Renal cortical epithelial cell (primary cell): ENCODE measurements around the gene STT3B. TPM values are rescaled to one million over a fixed set of nuclear protein-coding genes. Genes with fewer than 3 reads are reported as not detected.

Source experiments
- DNase-seq: peaks from one replicate; pipeline ENCODE4 v3.0.0-alpha.2; 2011; ENCODE audit warnings: low read depth
- total RNA-seq: library from RNA; depleted of rRNA; stranded (reverse); fragments of >200 nt; gene quantifications from 2 replicates; pipeline ENCODE4 v1.2.3, GENCODE V29; 2014

STT3B gene
- total RNA-seq, 1 donor from 2014 or later, result 176 TPM

DNA sequence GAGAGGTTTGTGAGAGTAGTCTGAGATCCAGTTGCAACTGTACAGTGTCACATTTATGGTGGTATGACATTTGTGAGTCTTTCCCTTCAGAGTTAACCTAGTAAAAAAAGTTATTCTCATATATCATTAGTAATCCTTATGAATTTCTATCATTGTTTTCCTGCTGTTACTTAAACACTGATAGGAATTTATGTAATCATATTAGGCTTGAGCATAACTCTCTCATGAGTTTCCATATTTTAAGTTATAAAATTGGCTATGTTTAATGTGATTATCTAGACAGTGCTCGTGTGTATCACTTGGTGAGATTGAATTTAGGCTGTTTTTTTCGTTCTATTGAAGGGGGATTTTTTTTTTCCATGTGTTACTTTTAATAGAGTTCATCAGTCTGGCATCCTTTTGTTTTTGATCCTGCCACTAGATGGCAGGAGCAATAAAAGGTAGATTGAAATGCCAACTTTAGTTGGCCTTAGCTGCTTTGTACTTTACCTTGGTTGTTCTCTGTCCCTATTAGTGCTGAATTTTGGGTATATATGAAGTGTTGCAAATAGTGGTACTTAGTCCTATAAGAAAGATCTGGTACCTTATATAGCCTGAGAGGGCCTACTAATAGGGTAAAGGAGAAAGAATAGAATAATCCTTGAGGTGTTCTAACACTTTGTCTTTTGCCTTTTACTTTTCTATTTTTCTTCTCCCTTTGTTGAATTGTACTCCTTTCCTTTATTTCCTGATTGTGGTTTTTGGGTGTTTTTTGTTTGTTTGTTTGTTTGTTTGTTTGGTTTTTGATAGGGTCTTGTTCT is 17.9 kb downstream of the STT3B start:
- DNase-seq, result peak; percentile 42

DNA sequence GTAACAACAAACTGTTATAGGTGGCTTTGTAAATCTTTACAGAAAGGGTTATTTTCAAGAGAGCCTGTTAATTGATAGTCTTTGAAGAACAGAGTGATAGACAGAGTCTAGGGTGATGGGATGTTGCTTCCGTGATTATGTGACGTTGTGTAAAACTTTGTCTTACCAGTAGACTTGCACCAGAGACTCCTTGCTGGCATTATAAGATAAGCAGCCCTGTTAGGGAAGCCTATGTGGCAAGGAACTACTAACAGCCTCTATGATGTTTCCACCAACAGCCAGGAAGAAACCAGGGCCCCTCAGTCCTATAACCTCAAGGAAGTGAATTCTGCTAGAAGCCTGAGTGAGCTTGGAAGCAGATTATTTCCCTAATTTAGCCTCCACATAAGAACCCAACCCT is 18.9 kb downstream of the STT3B start:
- no peak for DNase-seq

DNA sequence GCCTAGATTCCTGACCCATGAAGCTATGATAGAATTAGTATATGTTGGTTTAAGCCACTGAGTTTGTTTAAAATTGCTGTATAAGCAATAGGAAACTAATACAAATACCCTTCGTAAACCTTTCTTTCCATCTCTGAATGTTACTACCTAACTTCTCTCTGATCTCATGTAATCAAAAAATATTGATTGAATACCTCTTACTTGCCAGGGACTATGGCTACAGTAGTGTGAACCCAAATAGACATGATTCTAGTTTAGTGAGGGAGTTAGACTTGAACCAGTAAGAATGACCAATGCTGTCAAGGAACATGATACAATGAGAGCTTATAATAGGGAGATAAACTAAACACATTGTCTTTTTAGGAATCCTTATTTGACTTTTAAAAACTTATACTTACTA is 19.4 kb downstream of the STT3B start:
- DNase-seq, result no peak

GRCh38 chr3:31553258-31553657 is 20.5 kb downstream of the STT3B start:
- no peak for DNase-seq

GRCh38 chr3:31555204-31555603 is 22.5 kb downstream of the STT3B start:
- DNase-seq, result no peak

DNA sequence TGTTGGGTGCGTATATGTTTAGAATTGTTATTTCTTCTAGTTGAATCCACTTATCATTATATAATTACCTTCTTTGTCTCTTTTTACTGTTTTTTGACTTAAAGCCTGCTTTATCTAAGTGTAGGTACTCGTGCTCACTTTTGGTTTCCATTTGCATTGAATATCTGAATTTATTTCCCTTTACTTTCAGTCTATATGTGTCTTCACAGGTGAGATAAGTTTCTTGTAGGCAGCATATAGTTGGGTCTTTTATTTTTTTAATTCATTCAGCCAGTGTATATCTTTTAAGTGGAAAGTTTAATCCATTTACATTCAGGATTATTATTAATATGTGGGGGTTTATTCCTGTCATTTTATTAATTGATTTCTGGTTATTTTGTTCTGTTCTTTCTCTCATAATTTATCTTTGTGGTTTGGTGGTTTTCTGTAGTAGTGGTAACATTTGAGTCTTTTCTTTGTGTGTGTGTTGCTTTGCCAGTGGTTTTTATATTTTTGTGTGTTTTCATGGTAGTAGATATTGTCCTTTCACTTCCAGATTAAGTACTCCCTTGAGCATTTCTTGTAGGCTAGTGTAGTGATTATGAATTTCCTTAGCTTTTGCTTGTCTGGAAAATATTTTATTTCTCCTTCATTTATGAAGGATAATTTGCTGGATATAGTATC is 27.3 kb downstream of the STT3B start:
- no peak for DNase-seq

- no peak for DNase-seq
These were observed 29.2 kb downstream of the STT3B start for GRCh38 chr3:31561891-31562290.

- no peak for DNase-seq
These were observed 29.8 kb downstream of the STT3B start for GRCh38 chr3:31562525-31562924.

- DNase-seq, result no peak
These were observed 32.6 kb downstream of the STT3B start for GRCh38 chr3:31565288-31565687.

DNA sequence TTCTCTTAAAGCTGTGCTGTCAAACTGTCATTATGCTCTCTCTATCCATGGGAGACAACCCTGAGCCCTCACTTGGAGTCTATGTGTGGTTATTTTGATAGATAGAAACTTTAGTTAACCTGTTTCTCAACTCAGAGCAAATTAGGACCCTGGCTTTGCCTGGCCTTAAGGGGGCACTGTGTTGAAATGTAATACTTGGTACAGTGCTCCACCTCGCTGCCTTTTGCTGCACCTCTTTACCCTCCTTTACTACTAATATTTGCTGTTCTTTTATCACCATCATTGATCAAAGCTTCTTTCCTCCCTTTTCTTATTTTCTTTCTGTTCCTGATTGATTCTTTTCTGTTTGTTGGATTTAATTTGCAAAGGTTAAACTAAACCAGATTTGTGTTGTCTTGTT is 34.3 kb downstream of the STT3B start:
- no peak for DNase-seq

DNA sequence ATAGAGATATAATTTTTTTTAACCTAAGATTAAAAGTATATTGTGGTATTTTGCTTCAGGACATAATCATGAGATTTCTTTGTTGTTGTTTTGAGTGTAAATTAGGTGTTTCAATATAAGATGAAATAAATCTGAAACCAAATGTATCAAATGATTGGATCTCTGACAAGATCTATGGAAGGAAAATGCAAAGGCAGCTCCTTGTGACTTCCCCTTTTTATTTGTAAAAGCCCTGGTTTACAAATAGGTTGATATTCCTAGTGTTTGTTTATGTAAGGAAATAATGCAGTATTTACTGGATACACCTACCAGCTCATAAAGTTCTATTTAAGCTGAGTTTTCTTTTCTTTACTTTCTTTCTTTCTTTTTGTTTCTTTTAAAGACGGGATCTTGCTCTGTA is 35.9 kb downstream of the STT3B start:
- DNase-seq, result no peak

DNA sequence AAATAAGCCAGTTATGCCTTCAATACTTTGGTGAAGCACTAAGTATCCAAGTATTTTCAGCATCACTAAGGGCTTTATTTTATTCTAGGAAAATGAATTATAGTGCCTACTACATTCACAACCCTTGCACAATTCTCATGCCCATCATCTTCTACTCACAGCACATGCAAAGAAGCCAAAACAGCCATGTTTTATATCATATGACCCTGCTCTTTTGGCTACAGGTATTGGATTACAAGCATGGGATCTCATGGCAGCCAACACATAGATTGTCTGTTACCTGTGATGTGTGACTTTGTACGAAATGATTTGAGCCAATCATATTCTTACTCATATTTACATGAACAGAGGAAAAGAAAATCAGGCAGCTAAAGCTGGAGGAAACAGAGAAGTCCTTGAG is 38.6 kb downstream of the STT3B start:
- DNase-seq, result no peak

GRCh38 chr3:31572236-31573004 is 39.7 kb downstream of the STT3B start:
- no peak for DNase-seq

GRCh38 chr3:31573036-31573779 is 40.5 kb downstream of the STT3B start:
- DNase-seq, result no peak

DNA sequence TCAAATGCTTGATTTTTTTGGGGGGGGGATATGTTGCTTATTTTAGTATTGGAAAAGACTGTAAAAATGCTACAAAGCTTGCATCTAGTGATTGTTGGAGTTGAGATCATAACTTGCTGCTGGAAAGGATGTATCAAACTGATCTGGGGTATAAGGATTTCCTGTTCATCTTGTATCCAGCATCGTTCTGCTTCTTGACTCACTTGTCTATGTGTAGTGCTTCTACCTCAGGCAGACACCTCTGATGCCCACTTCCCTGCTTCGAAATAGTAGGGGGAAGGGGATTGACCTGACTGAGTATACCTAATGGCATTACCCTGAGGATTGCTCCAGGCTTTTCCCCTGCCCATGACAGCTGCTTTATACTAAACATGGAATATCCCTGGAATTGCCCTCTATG is 42.7 kb downstream of the STT3B start:
- DNase-seq, result no peak

GRCh38 chr3:31576521-31576920 is 43.8 kb downstream of the STT3B start:
- peak; percentile 17 for DNase-seq

DNA sequence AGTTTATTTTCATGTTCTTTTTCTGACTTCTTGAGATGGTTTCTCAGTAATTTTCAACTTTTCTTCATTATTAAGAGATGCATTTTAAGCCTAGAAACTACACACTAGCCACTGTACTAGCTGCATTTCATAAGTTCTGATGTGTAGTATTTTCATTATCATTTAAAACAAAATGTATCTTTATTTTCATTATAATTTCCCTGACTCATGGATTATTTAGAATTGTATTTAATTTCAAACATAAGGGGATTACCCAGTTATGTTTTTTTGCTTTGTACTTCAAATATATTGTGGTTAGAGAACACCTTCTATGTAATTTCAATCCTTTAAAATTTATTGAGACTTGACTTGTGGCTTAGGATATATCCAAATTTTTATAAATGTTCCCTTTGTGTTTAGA is 44.5 kb downstream of the STT3B start:
- no peak for DNase-seq

DNA sequence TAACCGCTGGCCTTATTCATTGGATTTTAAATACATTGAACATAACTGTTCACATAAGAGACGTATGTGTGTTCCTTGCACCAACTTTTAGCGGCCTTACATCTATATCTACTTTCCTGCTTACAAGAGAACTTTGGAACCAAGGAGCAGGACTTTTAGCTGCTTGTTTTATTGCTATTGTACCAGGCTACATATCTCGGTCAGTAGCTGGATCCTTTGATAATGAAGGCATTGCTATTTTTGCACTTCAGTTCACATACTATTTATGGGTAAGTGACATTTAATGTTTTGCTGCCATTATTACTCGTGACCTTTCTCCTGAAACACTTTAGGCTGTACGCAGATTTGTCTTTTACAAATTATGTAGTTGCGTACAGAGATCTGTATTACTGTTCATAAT is 47.1 kb downstream of the STT3B start:
- no peak for DNase-seq

DNA sequence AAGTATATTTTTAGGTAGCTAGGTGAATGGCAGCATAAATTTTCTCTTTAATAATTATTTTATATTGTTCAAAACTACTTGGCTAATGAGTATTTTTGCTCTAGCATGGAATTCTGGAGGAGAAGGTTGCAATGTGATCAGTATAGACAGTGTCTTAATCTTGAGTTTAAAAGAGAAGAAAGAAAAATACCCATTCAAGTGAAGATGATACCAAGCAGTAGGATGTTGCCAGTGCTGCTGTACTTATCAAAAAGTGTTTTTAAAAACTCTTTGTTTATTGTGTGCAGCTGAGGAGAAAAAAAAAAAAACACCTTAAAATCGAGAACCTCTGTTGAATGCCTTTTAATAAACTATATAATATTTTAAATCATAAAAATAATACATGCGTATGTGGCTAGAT is 47.9 kb downstream of the STT3B start:
- DNase-seq, result no peak

- DNase-seq, result no peak
These were observed 48.9 kb downstream of the STT3B start for GRCh38 chr3:31581660-31582059.

DNA sequence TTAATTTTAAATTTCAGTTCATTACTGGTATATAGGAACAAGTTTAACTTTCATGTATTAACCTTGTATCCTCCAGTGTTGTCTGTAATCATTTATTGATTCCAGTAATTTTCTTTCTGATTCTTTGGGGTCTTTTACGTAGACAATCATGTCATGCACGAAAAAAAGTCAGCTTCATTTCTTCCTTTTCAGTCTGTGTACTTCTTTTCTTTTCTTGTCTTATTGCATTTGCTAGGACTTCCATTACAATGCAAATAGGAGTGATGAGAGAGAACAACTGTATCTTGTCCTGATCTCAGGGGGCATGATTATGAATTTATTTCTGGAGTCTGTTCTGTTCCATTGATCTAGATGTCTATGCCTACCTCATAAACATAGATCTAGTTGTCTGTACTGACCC is 56.5 kb downstream of the STT3B start:
- DNase-seq, result no peak

DNA sequence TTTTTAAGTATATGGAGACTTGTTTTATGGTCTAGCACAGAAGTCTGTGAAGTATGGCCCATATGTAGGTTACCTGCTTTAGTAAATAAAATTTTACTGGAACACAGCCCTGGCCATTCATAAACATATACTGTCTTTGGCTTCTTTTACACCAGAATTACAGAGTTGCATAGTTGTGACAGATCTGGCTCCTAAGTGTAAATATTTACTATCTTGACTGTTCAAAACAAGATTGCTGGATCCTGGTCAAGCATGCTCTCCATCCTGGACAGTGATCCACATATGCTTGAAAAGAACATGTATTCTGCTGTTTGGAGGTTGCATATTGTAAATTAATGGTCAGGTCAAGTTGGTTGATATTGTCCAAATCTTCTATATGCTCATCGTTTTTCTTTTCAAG is 57.9 kb downstream of the STT3B start:
- DNase-seq, result no peak
